GM12878 (cell line): ENCODE results near the gene OR9G1. TPM values are rescaled to one million over a fixed set of nuclear protein-coding genes. Genes with fewer than 3 reads are reported as not detected.

Experiments used
- ATAC-seq: fragments of 200-7000 bp; cut with Tn5 transposase; 3 replicates; pipeline ENCODE4 v1.9.1; 2020; ENCODE audit warnings: mild to moderate bottlenecking, moderate library complexity
- Bru-seq: library from RNA; stranded (reverse); fragments of 400-500 nt; gene quantifications from one replicate; lab custom pipeline; 2021; lab: Mats Ljungman, UMichigan
- BruChase-seq, 2 experiments: library from RNA; stranded (reverse); fragments of 400-500 nt; gene quantifications; one replicate each; lab custom pipeline; 2021; lab: Mats Ljungman, UMichigan
- BruUV-seq: library from RNA; stranded (reverse); fragments of 400-500 nt; replicated peaks from 2 replicates; lab custom pipeline; 2021; lab: Mats Ljungman, UMichigan
- CTCF ChIA-PET: fragments of 300-600 bp; sonication (Branson Sonifier 250); formaldehyde crosslinking; extraction: SDS; loops from one replicate; lab custom pipeline; 2021; ENCODE audit warnings: inconsistent platforms; lab: Yijun Ruan, JAX
- POLR2A ChIA-PET: fragments of 350-600 bp; formaldehyde crosslinking; extraction: SDS; loops from one replicate; lab custom pipeline; 2021; ENCODE audit warnings: inconsistent platforms; lab: Charles Lee
- RAD21 ChIA-PET: fragments of 300-600 bp; sonication (Branson Sonifier 250); formaldehyde crosslinking; loops from one replicate; lab custom pipeline; 2023; ENCODE audit warnings: antibody characterized with exemption; ENCODE audit not compliant: unreplicated experiment; lab: Charles Lee
- SMC1A ChIA-PET: fragments of 300-600 bp; sonication (Branson Sonifier 250); formaldehyde crosslinking; loops from one replicate; lab custom pipeline; 2023; ENCODE audit not compliant: unreplicated experiment, uncharacterized antibody; lab: Charles Lee
- DNase-seq: peaks from one replicate; pipeline ENCODE4 v3.0.0-alpha.2; 2011; ENCODE audit warnings: low read depth, low spot score
- FAIRE-seq: peaks from 3 replicates; lab custom pipeline; 2011; peaks lifted over from hg19 to GRCh38; lab: Jason Lieb, UNC
- H2AFZ ChIP-seq: 2 replicates; pipeline ENCODE4 v1.6.0; 2011; ENCODE audit warnings: low read depth, low read length, control low read depth; ENCODE audit not compliant: control insufficient read depth
- H3K27ac ChIP-seq: 2 replicates; pipeline ENCODE4 v1.5.1; 2011; ENCODE audit warnings: control low read depth; ENCODE audit not compliant: control insufficient read depth, insufficient read depth
- H3K27me3 ChIP-seq, 2 experiments: replicated peaks in 1 of 2; 2 replicates each; pipeline versions ENCODE4 v1.6.0 to v1.6.1; 2011; ENCODE audit warnings: low read length in 1 of 2; ENCODE audit not compliant: control insufficient read depth in 2 of 2, insufficient read depth in 2 of 2
- H3K36me3 ChIP-seq, 2 experiments: 2 replicates each; pipeline ENCODE4 v1.5.1; 2011; ENCODE audit warnings: low read length in 1 of 2; ENCODE audit not compliant: control insufficient read depth in 2 of 2, insufficient read depth in 2 of 2
- H3K4me1 ChIP-seq: 2 replicates; pipeline ENCODE4 v1.6.1; 2011; ENCODE audit warnings: mild to moderate bottlenecking, low read length, moderate library complexity, mixed read lengths; ENCODE audit not compliant: control insufficient read depth, insufficient read depth
- H3K4me2 ChIP-seq: 2 replicates; pipeline ENCODE4 v1.6.0; 2011; ENCODE audit warnings: control low read depth; ENCODE audit not compliant: control insufficient read depth, insufficient read depth
- H3K4me3 ChIP-seq: fragments of 200-600 bp; sonication (generic); 2 replicates; pipeline ENCODE4 v1.5.1; 2016
- H3K79me2 ChIP-seq: 2 replicates; pipeline ENCODE4 v1.6.0; 2011; ENCODE audit warnings: low read length; ENCODE audit not compliant: control insufficient read depth, insufficient read depth
- H3K9ac ChIP-seq: 2 replicates; pipeline ENCODE4 v1.8.0; 2011; ENCODE audit warnings: low read length, control low read depth, mixed read lengths; ENCODE audit not compliant: control insufficient read depth, insufficient read depth
- H3K9me3 ChIP-seq: replicated peaks from 3 replicates; pipeline ENCODE4 v1.5.1; 2011; ENCODE audit warnings: mild to moderate bottlenecking, low read length; ENCODE audit not compliant: control insufficient read depth, insufficient read depth
- H4K20me1 ChIP-seq: 2 replicates; pipeline ENCODE4 v1.6.0; 2011; ENCODE audit not compliant: control insufficient read depth, insufficient read depth
- HDGF ChIP-seq: fragments of 450-650 bp; IDR thresholded peaks from 2 replicates; pipeline ENCODE4 v1.6.1; 2016; ENCODE audit warnings: antibody characterized with exemption
- IKZF1 ChIP-seq: fragments of 450-650 bp; conservative IDR thresholded peaks from 2 replicates; pipeline ENCODE4 v1.6.1; 2017; ENCODE audit warnings: antibody characterized with exemption, mild to moderate bottlenecking
- NFXL1 ChIP-seq: fragments of 450-650 bp; IDR thresholded peaks from 2 replicates; pipeline ENCODE4 v1.6.1; 2017; ENCODE audit warnings: antibody characterized with exemption, mild to moderate bottlenecking, borderline replicate concordance
- POU2F2 ChIP-seq: IDR thresholded peaks from 3 replicates; pipeline ENCODE4 v1.6.1; 2011; ENCODE audit warnings: low read depth, mild to moderate bottlenecking, low read length, borderline replicate concordance
- RCOR1 ChIP-seq: conservative IDR thresholded peaks from 2 replicates; pipeline ENCODE4 v1.6.1; 2012; ENCODE audit warnings: low read depth, low read length, improper control_type of control experiment
- SMAD1 ChIP-seq: fragments of 450-650 bp; IDR thresholded peaks from 2 replicates; pipeline ENCODE4 v1.6.1; 2018; ENCODE audit warnings: mild to moderate bottlenecking, low read depth; ENCODE audit not compliant: partially characterized antibody
- SREBF1 ChIP-seq: IDR thresholded peaks from 2 replicates; pipeline ENCODE4 v1.6.1; 2012; ENCODE audit warnings: mild to moderate bottlenecking, low read length
- SUZ12 ChIP-seq: fragments of 200-600 bp; sonication (generic); IDR thresholded peaks from one replicate; pipeline ENCODE4 v1.6.1; 2018; ENCODE audit warnings: antibody characterized with exemption, mild to moderate bottlenecking; ENCODE audit not compliant: unreplicated experiment
- TAF1 ChIP-seq: IDR thresholded peaks from 2 replicates; pipeline ENCODE4 v1.6.1; 2011; ENCODE audit warnings: mild to moderate bottlenecking, low read depth, low read length, borderline replicate concordance
- WGBS: methylation state at CpG from one replicate; pipeline ENCODE4 v1.1.6; 2016; ENCODE audit warnings: low lambda C conversion rate; ENCODE audit not compliant: insufficient replicate concordance, insufficient coverage; ENCODE audit errors: missing lambda C conversion rate; 5-methylcytosine and 5-hydroxymethylcytosine counted together
- in situ Hi-C: fragments of 300-500 bp; cut with MboI; formaldehyde crosslinking; loops from 9 replicates; pipeline ENCODE4 v1.14.3; 2018; ENCODE audit warnings: mixed read lengths
- intact Hi-C: fragments of 100-400 bp; cut with micrococcal nuclease; formaldehyde crosslinking; loops from one replicate; pipeline ENCODE4 v1.14.2; 2022; ENCODE audit not compliant: unreplicated experiment
- long read RNA-seq, 2 experiments: library from polyadenylated mRNA; unstranded; transcript quantifications; one replicate each; pipeline ENCODE4 v2.0.0, GENCODE V29; 2019 to 2020
- polyA minus RNA-seq, 3 experiments: library from RNA; depleted of rRNA, polyadenylated mRNA; stranded (reverse); fragments of >200 nt; gene quantifications; 2 replicates each; pipeline ENCODE4 v1.2.3, GENCODE V29; 2011
- polyA plus RNA-seq, 11 experiments: library from polyadenylated mRNA; depleted of rRNA in 4 of 11; unstranded in 6 of 11; stranded (reverse) in 5 of 11; fragments of >200 nt; fragmentation: Nextera tagmentation in 4 of 11; fragmentation: Illumina TruSeq in 1 of 11; extraction: Ambion mirVana in 4 of 11; extraction: Trizol in 1 of 11; gene quantifications; 1 replicate in 1 of 11; 2 replicates in 10 of 11; pipeline versions ENCODE4 v1.2.1 to v1.2.3, GENCODE V29; 2011 to 2016; ENCODE audit warnings: inconsistent platforms in 2 of 11, missing spikeins in 2 of 11, low read depth in 1 of 11
- total RNA-seq, 4 experiments: library from RNA; depleted of rRNA in 3 of 4; stranded (reverse); fragments of >200 nt in 3 of 4; fragmentation: Illumina TruSeq in 1 of 4; extraction: Trizol in 1 of 4; gene quantifications; 2 replicates each; pipeline versions ENCODE4 v1.2.1 to v1.2.3, GENCODE V29; 2013 to 2021
- TF ChIP-seq, protein P1 (sequence below): fragments of 150-350 bp; IDR thresholded peaks from 2 replicates; pipeline ENCODE4 v1.6.1; 2016; ENCODE audit warnings: low read depth, low read length
- TF ChIP-seq, protein P2 (sequence below): fragments of 450-650 bp; IDR thresholded peaks from 2 replicates; pipeline ENCODE4 v1.6.1; 2017; ENCODE audit warnings: borderline replicate concordance
- TF ChIP-seq, protein P3 (sequence below): fragments of 450-650 bp; IDR thresholded peaks from 2 replicates; pipeline ENCODE4 v1.6.1; 2017; ENCODE audit warnings: antibody characterized with exemption, mild to moderate bottlenecking, moderate library complexity

The OR9G1 gene, protein sequence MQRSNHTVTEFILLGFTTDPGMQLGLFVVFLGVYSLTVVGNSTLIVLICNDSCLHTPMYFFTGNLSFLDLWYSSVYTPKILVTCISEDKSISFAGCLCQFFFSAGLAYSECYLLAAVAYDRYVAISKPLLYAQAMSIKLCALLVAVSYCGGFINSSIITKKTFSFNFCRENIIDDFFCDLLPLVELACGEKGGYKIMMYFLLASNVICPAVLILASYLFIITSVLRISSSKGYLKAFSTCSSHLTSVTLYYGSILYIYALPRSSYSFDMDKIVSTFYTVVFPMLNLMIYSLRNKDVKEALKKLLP
- total RNA-seq (2013; cell fraction: nucleolus; rRNA removed) = not detected in 2 replicates
- total RNA-seq (2014; rRNA removed) (not detected in 2 replicates), total RNA-seq (2014; rRNA removed; fragmentation: Illumina TruSeq; extraction: Trizol) (not detected in 2 replicates), total RNA-seq (2021) (not detected in 2 replicates), polyA plus RNA-seq (2011; rRNA removed) (not detected in 2 replicates), polyA plus RNA-seq (2014; fragmentation: Illumina TruSeq; extraction: Trizol) (not detected in 2 replicates), polyA plus RNA-seq (2014; fragmentation: Nextera tagmentation; extraction: Ambion mirVana) (not detected), polyA plus RNA-seq (2014; rRNA removed) (not detected in 2 replicates), polyA plus RNA-seq (2016; fragmentation: Nextera tagmentation; extraction: Ambion mirVana) (not detected), polyA minus RNA-seq (2011; rRNA and poly(A)+ RNA removed) (not detected in 2 replicates), Bru-seq, nascent RNA (not detected), BruChase-seq, experiment 1, labeled RNA remaining after a 6-hour chase (not detected), BruChase-seq, experiment 2, labeled RNA remaining after a 2-hour chase (not detected)
- not detected for polyA plus RNA-seq (2011; ENCODE audit: low read depth)
- 0.04 TPM in 1 of 2 replicates, not detected in the other for polyA plus RNA-seq (2011; cell fraction: cytosol; rRNA removed)
- polyA plus RNA-seq (2011; cell fraction: nucleus; rRNA removed) = not detected in 2 replicates
- not detected in 2 replicates for polyA plus RNA-seq (2012)
- not detected in 2 replicates for polyA minus RNA-seq (2011; cell fraction: cytosol; rRNA and poly(A)+ RNA removed)
- not detected in 2 replicates for polyA minus RNA-seq (2011; cell fraction: nucleus; rRNA and poly(A)+ RNA removed)
- long read RNA-seq, experiment 1 = 0 reads
- long read RNA-seq, experiment 2 = 0 reads

DNA sequence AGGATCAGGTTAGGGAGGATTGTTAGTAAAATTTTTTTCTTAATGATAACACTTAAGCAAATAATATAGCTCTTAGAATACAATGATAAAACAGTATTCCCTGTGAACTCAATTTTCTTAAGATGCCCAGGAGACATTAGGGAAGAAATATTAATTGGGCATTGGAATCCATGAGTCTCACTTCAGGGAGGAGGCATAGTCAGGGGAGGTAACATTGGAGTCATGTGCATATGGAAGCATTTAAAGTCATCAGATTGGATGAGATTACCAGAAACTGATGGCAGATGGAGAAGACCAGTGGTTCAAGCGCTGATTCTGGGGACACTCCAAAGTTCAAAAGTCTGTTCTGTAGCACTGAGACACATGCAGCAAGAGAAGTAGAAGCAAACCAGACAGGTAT is at the start of gene OR9G1:
Gene OR9G1, plus strand, starts transcription at position 301 of the 400 bp plus-strand sequence. CDS start 1,293 bp downstream, outside the sequence.
- no peak for ATAC-seq
- WGBS = 33% methylated on average over 1 of the region's 1 CpG
- POLR2A ChIA-PET = no interaction called here
- FAIRE-seq = no peak
- RAD21 ChIA-PET = no interaction called here
- no peaks in the 10 kb centered on the region for H3K27me3 ChIP-seq
- H3K79me2 ChIP-seq = no peaks in the 10 kb centered on the region
- no peaks in the 10 kb centered on the region for H3K4me1 ChIP-seq
- H3K4me3 ChIP-seq = no peak within 1 kb of the TSS
- H3K36me3 ChIP-seq = no peaks in the 10 kb centered on the region
- intact Hi-C loops = no loop called here
- no peaks in the 10 kb centered on the region for H4K20me1 ChIP-seq
- H3K9ac ChIP-seq = no peak within 1 kb of the TSS
- CTCF ChIA-PET = no interaction called here
- in situ Hi-C loops = no loop called here
- H3K4me2 ChIP-seq = no peak within 1 kb of the TSS
- H3K9me3 ChIP-seq = no peaks in the 10 kb centered on the region
- SMC1A ChIA-PET = no interaction called here
- DNase-seq = no peak
- H3K27ac ChIP-seq = no peak within 1 kb of the TSS
- no TSS peak for BruUV-seq
- TF ChIP-seq HDGF = no peak
- no peak for TF ChIP-seq SMAD1
- TF ChIP-seq, protein P1, sequence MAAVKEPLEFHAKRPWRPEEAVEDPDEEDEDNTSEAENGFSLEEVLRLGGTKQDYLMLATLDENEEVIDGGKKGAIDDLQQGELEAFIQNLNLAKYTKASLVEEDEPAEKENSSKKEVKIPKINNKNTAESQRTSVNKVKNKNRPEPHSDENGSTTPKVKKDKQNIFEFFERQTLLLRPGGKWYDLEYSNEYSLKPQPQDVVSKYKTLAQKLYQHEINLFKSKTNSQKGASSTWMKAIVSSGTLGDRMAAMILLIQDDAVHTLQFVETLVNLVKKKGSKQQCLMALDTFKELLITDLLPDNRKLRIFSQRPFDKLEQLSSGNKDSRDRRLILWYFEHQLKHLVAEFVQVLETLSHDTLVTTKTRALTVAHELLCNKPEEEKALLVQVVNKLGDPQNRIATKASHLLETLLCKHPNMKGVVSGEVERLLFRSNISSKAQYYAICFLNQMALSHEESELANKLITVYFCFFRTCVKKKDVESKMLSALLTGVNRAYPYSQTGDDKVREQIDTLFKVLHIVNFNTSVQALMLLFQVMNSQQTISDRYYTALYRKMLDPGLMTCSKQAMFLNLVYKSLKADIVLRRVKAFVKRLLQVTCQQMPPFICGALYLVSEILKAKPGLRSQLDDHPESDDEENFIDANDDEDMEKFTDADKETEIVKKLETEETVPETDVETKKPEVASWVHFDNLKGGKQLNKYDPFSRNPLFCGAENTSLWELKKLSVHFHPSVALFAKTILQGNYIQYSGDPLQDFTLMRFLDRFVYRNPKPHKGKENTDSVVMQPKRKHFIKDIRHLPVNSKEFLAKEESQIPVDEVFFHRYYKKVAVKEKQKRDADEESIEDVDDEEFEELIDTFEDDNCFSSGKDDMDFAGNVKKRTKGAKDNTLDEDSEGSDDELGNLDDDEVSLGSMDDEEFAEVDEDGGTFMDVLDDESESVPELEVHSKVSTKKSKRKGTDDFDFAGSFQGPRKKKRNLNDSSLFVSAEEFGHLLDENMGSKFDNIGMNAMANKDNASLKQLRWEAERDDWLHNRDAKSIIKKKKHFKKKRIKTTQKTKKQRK = no peak
- TF ChIP-seq, protein P2, sequence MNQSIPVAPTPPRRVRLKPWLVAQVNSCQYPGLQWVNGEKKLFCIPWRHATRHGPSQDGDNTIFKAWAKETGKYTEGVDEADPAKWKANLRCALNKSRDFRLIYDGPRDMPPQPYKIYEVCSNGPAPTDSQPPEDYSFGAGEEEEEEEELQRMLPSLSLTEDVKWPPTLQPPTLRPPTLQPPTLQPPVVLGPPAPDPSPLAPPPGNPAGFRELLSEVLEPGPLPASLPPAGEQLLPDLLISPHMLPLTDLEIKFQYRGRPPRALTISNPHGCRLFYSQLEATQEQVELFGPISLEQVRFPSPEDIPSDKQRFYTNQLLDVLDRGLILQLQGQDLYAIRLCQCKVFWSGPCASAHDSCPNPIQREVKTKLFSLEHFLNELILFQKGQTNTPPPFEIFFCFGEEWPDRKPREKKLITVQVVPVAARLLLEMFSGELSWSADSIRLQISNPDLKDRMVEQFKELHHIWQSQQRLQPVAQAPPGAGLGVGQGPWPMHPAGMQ = no peak
- no peak for TF ChIP-seq POU2F2
- TF ChIP-seq SREBF1 = no peak
- TF ChIP-seq TAF1 = no peak
- TF ChIP-seq, protein P3, sequence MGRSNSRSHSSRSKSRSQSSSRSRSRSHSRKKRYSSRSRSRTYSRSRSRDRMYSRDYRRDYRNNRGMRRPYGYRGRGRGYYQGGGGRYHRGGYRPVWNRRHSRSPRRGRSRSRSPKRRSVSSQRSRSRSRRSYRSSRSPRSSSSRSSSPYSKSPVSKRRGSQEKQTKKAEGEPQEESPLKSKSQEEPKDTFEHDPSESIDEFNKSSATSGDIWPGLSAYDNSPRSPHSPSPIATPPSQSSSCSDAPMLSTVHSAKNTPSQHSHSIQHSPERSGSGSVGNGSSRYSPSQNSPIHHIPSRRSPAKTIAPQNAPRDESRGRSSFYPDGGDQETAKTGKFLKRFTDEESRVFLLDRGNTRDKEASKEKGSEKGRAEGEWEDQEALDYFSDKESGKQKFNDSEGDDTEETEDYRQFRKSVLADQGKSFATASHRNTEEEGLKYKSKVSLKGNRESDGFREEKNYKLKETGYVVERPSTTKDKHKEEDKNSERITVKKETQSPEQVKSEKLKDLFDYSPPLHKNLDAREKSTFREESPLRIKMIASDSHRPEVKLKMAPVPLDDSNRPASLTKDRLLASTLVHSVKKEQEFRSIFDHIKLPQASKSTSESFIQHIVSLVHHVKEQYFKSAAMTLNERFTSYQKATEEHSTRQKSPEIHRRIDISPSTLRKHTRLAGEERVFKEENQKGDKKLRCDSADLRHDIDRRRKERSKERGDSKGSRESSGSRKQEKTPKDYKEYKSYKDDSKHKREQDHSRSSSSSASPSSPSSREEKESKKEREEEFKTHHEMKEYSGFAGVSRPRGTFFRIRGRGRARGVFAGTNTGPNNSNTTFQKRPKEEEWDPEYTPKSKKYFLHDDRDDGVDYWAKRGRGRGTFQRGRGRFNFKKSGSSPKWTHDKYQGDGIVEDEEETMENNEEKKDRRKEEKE = no peak
- no peak for TF ChIP-seq RCOR1
- TF ChIP-seq SUZ12 = no peak
- TF ChIP-seq IKZF1 = no peak
- TF ChIP-seq NFXL1 = no peak
- H2AFZ ChIP-seq = no peak within 1 kb of the TSS
